Right atrium auricular region (tissue), 2 donors: ENCODE results near the gene CRYBG1. TPM values are rescaled to one million over a fixed set of nuclear protein-coding genes. Genes with fewer than 3 reads are reported as not detected.

Experiments
- DNase-seq: peaks from one replicate; pipeline ENCODE4 v3.0.0-alpha.2; 2019; ENCODE audit warnings: low spot score
- H3K27ac ChIP-seq, 2 donors: fragments of 200-600 bp; sonication (generic); 1 replicate in 1 of 2; 2 replicates in 1 of 2; pipeline ENCODE4 v1.5.1; 2016 to 2019
- H3K27me3 ChIP-seq, 2 donors: fragments of 200-600 bp; sonication (generic); one replicate each; pipeline versions ENCODE4 v1.5.1 to v1.6.0; 2017 to 2019
- H3K36me3 ChIP-seq: fragments of 200-600 bp; sonication (generic); one replicate; pipeline ENCODE4 v1.5.1; 2016
- H3K4me1 ChIP-seq, 2 donors: fragments of 200-600 bp; sonication (generic); one replicate each; pipeline versions ENCODE4 v1.5.1 to v1.6.0; 2017 to 2019
- H3K4me3 ChIP-seq, 2 donors: fragments of 200-600 bp; sonication (generic); 1 replicate in 1 of 2; 2 replicates in 1 of 2; pipeline ENCODE4 v1.5.1; 2017 to 2019; ENCODE audit warnings: mild to moderate bottlenecking in 1 of 2, moderate library complexity in 1 of 2
- H3K9me3 ChIP-seq, 2 donors: fragments of 200-600 bp; sonication (generic); one replicate each; pipeline ENCODE4 v1.5.1; 2019
- total RNA-seq, 2 donors: library from RNA; depleted of rRNA; stranded (reverse); fragments of >200 nt; gene quantifications; one replicate each; pipeline ENCODE4 v1.1.0, GENCODE V29; 2016
- TF ChIP-seq, protein P1 (sequence below), 2 donors: fragments of 200-600 bp; sonication (generic); IDR thresholded peaks; one replicate each; pipeline ENCODE4 v1.5.1; 2019; ENCODE audit warnings: antibody characterized with exemption in 2 of 2

CRYBG1 gene
- total RNA-seq, 2 donors from 2014 or later, result 1.6 to 1.9 TPM

DNA sequence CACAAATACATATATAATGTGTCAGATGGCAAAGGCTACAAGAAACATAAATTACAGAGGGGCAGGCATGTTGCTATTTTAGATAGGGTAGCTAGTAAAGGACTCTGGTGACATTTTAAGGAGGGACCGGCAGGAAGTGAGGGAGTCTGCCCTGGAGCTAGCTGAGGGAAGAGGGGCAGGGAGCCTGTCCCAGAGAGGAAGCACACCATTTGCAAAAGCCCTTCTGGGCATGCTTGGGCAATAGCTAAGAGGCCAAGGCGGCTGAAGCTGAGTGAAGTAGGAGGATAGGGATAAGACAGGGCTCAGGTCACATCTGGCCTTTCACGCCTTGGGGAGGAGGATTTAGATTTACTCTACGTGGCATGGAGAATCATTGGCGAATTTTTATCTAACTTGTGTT is 172.5 kb downstream of the CRYBG1 start:
- Histone ChIP-seq H3K27me3 (no peaks in the 10 kb centered on the region), H3K9me3 (no peaks in the 10 kb centered on the region), H3K4me3 (no peak overlapping the region), H3K36me3 (no peaks in the 10 kb centered on the region), H3K4me1 (no peaks in the 10 kb centered on the region), H3K27ac (no peak overlapping the region)
- TF ChIP-seq, protein P1, sequence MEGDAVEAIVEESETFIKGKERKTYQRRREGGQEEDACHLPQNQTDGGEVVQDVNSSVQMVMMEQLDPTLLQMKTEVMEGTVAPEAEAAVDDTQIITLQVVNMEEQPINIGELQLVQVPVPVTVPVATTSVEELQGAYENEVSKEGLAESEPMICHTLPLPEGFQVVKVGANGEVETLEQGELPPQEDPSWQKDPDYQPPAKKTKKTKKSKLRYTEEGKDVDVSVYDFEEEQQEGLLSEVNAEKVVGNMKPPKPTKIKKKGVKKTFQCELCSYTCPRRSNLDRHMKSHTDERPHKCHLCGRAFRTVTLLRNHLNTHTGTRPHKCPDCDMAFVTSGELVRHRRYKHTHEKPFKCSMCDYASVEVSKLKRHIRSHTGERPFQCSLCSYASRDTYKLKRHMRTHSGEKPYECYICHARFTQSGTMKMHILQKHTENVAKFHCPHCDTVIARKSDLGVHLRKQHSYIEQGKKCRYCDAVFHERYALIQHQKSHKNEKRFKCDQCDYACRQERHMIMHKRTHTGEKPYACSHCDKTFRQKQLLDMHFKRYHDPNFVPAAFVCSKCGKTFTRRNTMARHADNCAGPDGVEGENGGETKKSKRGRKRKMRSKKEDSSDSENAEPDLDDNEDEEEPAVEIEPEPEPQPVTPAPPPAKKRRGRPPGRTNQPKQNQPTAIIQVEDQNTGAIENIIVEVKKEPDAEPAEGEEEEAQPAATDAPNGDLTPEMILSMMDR (IDR thresholded peaks at IDR 0.05), result no peak
- no peak for DNase-seq

DNA sequence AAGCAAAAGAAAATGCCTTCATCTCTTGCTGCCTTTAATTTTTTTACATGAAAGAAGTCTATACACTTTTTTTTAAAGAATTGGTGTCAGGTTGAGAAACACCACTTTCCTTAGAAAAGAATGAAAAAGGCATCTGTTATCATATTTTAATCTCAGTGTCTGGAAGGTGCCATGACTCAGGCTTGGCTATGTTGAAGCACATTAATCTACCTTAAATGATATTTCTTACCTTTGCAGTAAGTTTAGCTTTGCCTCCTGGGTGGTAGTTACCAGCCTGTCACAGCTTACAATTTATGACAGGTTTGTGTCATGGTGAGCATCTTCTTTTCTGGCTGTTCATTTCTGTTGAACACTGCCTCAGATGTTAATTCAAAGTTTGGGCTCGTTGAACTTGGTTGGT is 173.5 kb downstream of the CRYBG1 start:
- no peaks in the 10 kb centered on the region for H3K4me1 ChIP-seq
- H3K36me3 ChIP-seq, result no peaks in the 10 kb centered on the region
- no peak for DNase-seq
- no peaks in the 10 kb centered on the region for H3K27me3 ChIP-seq
- TF ChIP-seq, protein P1 (IDR thresholded peaks at IDR 0.05), result no peak
- H3K4me3 ChIP-seq, result no peak overlapping the region
- H3K27ac ChIP-seq, result no peak overlapping the region
- H3K9me3 ChIP-seq, result no peaks in the 10 kb centered on the region

DNA sequence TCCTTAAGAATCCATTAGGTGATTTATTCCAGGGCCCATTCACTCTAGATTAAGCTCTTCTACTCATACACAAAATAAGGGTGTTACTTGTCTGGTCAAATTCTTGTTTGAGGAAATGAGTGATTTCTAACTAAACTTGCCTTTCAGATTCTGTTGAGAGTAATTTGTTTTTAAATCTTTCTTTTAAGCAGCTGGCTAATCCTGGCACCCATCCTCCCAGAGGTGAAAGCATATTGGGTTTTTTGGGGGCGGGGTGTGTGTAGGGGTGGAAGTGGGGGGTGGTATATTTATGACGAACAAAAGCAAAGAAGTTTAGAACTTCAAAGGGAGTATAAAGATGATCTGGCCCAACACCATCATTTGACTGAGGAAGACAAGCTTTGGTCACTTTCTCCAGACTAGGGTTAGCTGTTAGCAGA is 174.1 kb downstream of the CRYBG1 start:
- H3K9me3 ChIP-seq, result no peaks in the 10 kb centered on the region

DNA sequence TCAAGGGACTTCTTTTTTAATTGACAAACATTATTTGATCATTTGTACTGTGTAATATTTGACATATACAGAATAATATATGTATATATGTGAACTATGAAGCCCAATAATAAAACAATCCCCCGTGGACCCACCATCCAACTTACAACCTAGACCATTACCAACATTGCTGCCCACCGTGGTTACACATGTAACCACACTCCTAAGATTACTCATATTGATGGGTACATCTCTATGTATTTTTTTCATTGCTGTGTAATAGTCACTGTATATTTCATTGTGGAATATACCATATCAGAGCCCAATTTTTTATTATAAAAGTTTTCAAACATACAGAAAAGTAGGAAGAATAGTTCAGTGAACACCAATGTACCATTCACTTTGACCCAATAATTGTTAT is 174.5 kb downstream of the CRYBG1 start:
- TF ChIP-seq, protein P1 (IDR thresholded peaks at IDR 0.05), result no peak
- no peaks in the 10 kb centered on the region for H3K4me1 ChIP-seq
- DNase-seq, result no peak

More for the DNA sequence above, 174.1 kb downstream of the CRYBG1 start:
- H3K4me3 ChIP-seq, result no peak overlapping the region
- no peak overlapping the region for H3K27ac ChIP-seq
- TF ChIP-seq, protein P1 (IDR thresholded peaks at IDR 0.05), result no peak
- DNase-seq, result no peak
- H3K36me3 ChIP-seq, result no peaks in the 10 kb centered on the region
- no peaks in the 10 kb centered on the region for H3K27me3 ChIP-seq
- no peaks in the 10 kb centered on the region for H3K4me1 ChIP-seq

DNA sequence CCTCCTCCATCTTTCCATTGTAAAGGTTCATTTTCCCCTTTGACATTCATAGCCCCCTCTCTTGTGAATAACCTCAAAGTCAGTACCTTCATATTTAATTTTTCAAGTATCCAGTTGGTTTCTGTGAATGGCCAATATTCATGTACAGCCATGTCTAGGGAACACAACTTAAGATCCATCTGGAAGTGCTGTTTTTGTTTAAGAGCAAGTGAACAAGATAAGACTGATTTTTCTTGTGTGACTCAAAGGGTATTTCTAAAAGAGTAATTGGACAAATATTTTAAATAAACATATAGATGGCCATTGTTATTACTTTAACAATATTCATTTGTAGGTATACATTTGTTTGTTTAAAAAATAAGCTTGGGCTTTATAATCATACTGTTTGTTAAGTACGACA is 175.8 kb downstream of the CRYBG1 start:
- Histone ChIP-seq H3K27me3 (no peaks in the 10 kb centered on the region), H3K4me3 (no peak overlapping the region), H3K36me3 (no peaks in the 10 kb centered on the region), H3K9me3 (no peaks in the 10 kb centered on the region), H3K4me1 (no peaks in the 10 kb centered on the region), H3K27ac (no peak overlapping the region)
- DNase-seq, result no peak
- TF ChIP-seq, protein P1 (IDR thresholded peaks at IDR 0.05), result no peak

More for the DNA sequence above, 174.5 kb downstream of the CRYBG1 start:
- Histone ChIP-seq H3K27me3 (no peaks in the 10 kb centered on the region), H3K27ac (no peak overlapping the region), H3K4me3 (no peak overlapping the region), H3K36me3 (no peaks in the 10 kb centered on the region), H3K9me3 (no peaks in the 10 kb centered on the region)

DNA sequence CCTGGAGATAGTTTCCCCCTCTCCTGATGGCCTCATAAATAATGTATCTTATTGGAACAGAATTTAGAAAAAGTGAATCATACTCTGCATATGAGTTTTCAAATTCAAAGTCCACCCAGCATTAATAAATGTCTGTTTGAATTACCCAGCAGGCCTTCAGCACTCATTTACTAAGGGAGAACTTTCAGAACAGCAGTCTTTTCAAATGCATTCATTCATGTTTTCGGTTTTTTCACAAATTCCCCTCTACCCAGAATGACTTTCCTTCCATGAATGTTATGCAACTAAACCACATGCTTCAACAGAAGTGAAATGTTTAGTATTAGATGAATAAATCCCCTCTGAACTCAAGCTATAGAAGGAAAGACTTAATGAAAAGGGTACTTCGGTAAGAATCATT is 176.3 kb downstream of the CRYBG1 start:
- DNase-seq, result no peak
- Histone ChIP-seq H3K4me1 (no peaks in the 10 kb centered on the region), H3K4me3 (no peak overlapping the region), H3K27ac (no peak overlapping the region), H3K27me3 (no peaks in the 10 kb centered on the region), H3K9me3 (no peaks in the 10 kb centered on the region), H3K36me3 (no peaks in the 10 kb centered on the region)
- TF ChIP-seq, protein P1 (IDR thresholded peaks at IDR 0.05), result no peak
